Neuronal stem cell (in vitro differentiated cells): ENCODE measurements around the gene ADAMTSL5.

ENCODE experiments used
- DNase-seq: peaks from one replicate; pipeline ENCODE4 v3.0.0-alpha.2; 2013; ENCODE audit warnings: low spot score
- H2AFZ ChIP-seq: one replicate; pipeline ENCODE4 v1.6.1; 2013; ENCODE audit warnings: mild to moderate bottlenecking, low read length, inconsistent platforms
- H2AK5ac ChIP-seq: 2 replicates; pipeline ENCODE4 v1.6.1; 2013; ENCODE audit warnings: low read depth, mild to moderate bottlenecking, inconsistent platforms, low read length, moderate library complexity, mixed read lengths
- H2BK120ac ChIP-seq: 2 replicates; pipeline ENCODE4 v1.6.1; 2013; ENCODE audit warnings: low read depth, mild to moderate bottlenecking, inconsistent platforms, low read length, moderate library complexity, mixed read lengths
- H2BK12ac ChIP-seq: one replicate; pipeline ENCODE4 v1.6.1; 2013; ENCODE audit warnings: low read length, inconsistent platforms
- H2BK15ac ChIP-seq: 2 replicates; pipeline ENCODE4 v1.6.1; 2013; ENCODE audit warnings: mild to moderate bottlenecking, low read length, inconsistent platforms, mixed read lengths
- H2BK5ac ChIP-seq: one replicate; pipeline ENCODE4 v1.6.1; 2013; ENCODE audit warnings: inconsistent platforms, mild to moderate bottlenecking, low read length, moderate library complexity
- H3K14ac ChIP-seq: one replicate; pipeline ENCODE4 v1.6.1; 2013; ENCODE audit warnings: low read length, inconsistent platforms
- H3K18ac ChIP-seq: 2 replicates; pipeline ENCODE4 v1.6.1; 2013; ENCODE audit warnings: low read length, inconsistent platforms
- H3K23ac ChIP-seq: 2 replicates; pipeline ENCODE4 v1.6.1; 2013; ENCODE audit warnings: low read depth, mild to moderate bottlenecking, mixed read lengths, low read length, inconsistent platforms; ENCODE audit not compliant: poor library complexity
- H3K27ac ChIP-seq: replicated peaks from 3 replicates; pipeline ENCODE4 v1.5.1; 2013; ENCODE audit warnings: low read length, inconsistent platforms
- H3K27me3 ChIP-seq, 3 experiments: 2 replicates each; pipeline ENCODE4 v1.6.1; 2013; ENCODE audit warnings: low read length in 3 of 3, mild to moderate bottlenecking in 2 of 3, inconsistent platforms in 1 of 3, low read depth in 1 of 3, mixed read lengths in 1 of 3, moderate library complexity in 1 of 3; ENCODE audit not compliant: control insufficient read depth in 3 of 3, insufficient read depth in 3 of 3
- H3K36me3 ChIP-seq, 2 donors: replicated peaks in 1 of 2; 2 replicates each; pipeline ENCODE4 v1.6.1; 2013; ENCODE audit warnings: low read length in 2 of 2; ENCODE audit not compliant: control insufficient read depth in 2 of 2, insufficient read depth in 2 of 2
- H3K4ac ChIP-seq: 2 replicates; pipeline ENCODE4 v1.6.1; 2013; ENCODE audit warnings: inconsistent platforms, mild to moderate bottlenecking, low read length, moderate library complexity
- H3K4me1 ChIP-seq, 2 donors: 1 replicate in 1 of 2; 2 replicates in 1 of 2; pipeline ENCODE4 v1.6.1; 2013; ENCODE audit warnings: low read length in 2 of 2, low read depth in 1 of 2; ENCODE audit not compliant: control insufficient read depth in 2 of 2, insufficient read depth in 1 of 2
- H3K4me2 ChIP-seq: one replicate; pipeline ENCODE4 v1.6.1; 2013; ENCODE audit warnings: mild to moderate bottlenecking, low read length, inconsistent platforms; ENCODE audit not compliant: insufficient read depth, poor library complexity, severe bottlenecking
- H3K4me3 ChIP-seq, 2 donors: 2 replicates each; pipeline ENCODE4 v1.5.1; 2013; ENCODE audit warnings: low read length in 2 of 2, mild to moderate bottlenecking in 2 of 2, inconsistent platforms in 1 of 2, moderate library complexity in 1 of 2
- H3K79me1 ChIP-seq: one replicate; pipeline ENCODE4 v1.6.1; 2013; ENCODE audit warnings: low read depth, mild to moderate bottlenecking, inconsistent platforms, low read length, moderate library complexity
- H3K9ac ChIP-seq: one replicate; pipeline ENCODE4 v1.6.1; 2013; ENCODE audit warnings: mild to moderate bottlenecking, low read depth, low read length, inconsistent platforms; ENCODE audit not compliant: poor library complexity
- H3K9me3 ChIP-seq, 2 donors: replicated peaks in 1 of 2; 2 replicates each; pipeline versions ENCODE3 to v1.6.1; 2013; ENCODE audit warnings: low read length in 2 of 2, mild to moderate bottlenecking in 2 of 2, inconsistent platforms in 1 of 2, low read depth in 1 of 2, mixed read lengths in 1 of 2, moderate library complexity in 1 of 2; ENCODE audit not compliant: control insufficient read depth in 2 of 2, insufficient read depth in 1 of 2
- H4K8ac ChIP-seq: one replicate; pipeline ENCODE4 v1.6.1; 2013; ENCODE audit warnings: low read depth, mild to moderate bottlenecking, inconsistent platforms, low read length, moderate library complexity
- H4K91ac ChIP-seq: one replicate; pipeline ENCODE4 v1.6.1; 2013; ENCODE audit warnings: low read length, low read depth, mild to moderate bottlenecking, inconsistent platforms; ENCODE audit not compliant: poor library complexity
- WGBS, 2 donors: extraction: QIAGEN DNeasy Blood & Tissue Kit; methylation state at CpG; one replicate each; pipeline ENCODE4 v1.1.7; 2013; ENCODE audit warnings: missing lambda C conversion rate in 2 of 2, mixed read lengths in 1 of 2; ENCODE audit not compliant: insufficient read length in 2 of 2, insufficient replicate concordance in 1 of 2; ENCODE audit errors: extremely low coverage in 2 of 2; 5-methylcytosine and 5-hydroxymethylcytosine counted together

Gene ADAMTSL5

GRCh38 chr19:1471010-1471514, 41.8 kb downstream of the ADAMTSL5 start:
- Histone ChIP-seq H3K14ac (no peak overlapping the region), H3K36me3 (peaks cover 0 to 45% of the 10 kb centered on the region in 2 donors), H3K9me3 (peaks cover 0 to 7% of the 10 kb centered on the region in 2 donors), H2BK12ac (no peak overlapping the region), H3K4me3 (peak overlapping the region in 1 of 2 donors; percentile 71), H3K9ac (peak overlapping the region; percentile 87), H2AFZ (no peak overlapping the region), H3K27me3 (peaks cover 0 to 57% (median 39%) of the 10 kb centered on the region in 3 experiments), H3K4me1 (peaks cover 7 to 27% of the 10 kb centered on the region in 2 donors), H2BK5ac (peak overlapping the region; percentile 21), H2BK120ac (peak overlapping the region; percentile 54), H3K4ac (no peak overlapping the region), H4K91ac (no peak overlapping the region), H2BK15ac (no peak overlapping the region), H2AK5ac (peak overlapping the region; percentile 86), H3K18ac (peak overlapping the region; percentile 87), H3K79me1 (peaks cover 23% of the 10 kb centered on the region), H3K27ac (peak overlapping the region; percentile 78), H4K8ac (no peak overlapping the region), H3K4me2 (peak overlapping the region; percentile 94), H3K23ac (peak overlapping the region; percentile 17)
- no CpG with 5 or more reads among the region's 28 CpGs for whole genome bisulfite sequencing, 2 donors
- DNase-seq, result peak; percentile 74

DNA sequence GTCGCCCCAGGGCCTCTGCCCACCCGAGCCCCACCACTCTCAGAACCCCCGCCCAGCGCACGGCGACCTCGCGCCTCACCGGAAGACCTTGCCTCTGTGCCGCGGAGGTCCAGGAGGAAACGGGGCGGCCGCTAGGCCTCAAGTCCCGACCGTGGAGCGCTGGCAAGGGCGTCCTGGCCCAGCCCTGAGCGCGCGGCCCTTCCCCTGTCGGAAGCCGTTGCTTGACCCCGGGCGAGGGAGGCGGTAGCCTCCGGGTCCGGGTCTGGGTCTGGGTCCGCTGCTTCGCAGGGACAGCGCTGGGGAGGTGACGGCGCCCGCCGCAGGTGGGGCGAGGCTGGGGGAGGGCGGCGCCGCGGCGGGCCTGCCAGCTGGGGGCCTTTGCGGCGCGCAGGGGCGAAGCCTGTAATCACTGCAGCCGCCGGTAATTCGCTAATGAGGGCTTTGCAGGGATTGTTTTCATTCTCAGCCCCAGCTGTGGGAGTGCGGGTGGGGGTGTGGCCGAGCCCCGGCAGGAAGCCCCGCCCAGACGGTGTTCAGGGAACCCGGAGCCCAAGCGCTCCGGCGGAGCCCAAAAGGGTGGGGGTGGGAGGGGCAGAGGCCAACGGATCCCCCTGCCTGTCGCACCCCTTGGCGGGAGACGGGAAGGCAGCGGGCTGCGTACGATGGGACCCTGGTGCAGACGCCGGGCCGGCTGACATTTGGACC, 42.4 kb downstream of the ADAMTSL5 start:
- peak; percentile 83 for DNase-seq
- peak overlapping the region; percentile 21 for H2BK5ac ChIP-seq

DNA sequence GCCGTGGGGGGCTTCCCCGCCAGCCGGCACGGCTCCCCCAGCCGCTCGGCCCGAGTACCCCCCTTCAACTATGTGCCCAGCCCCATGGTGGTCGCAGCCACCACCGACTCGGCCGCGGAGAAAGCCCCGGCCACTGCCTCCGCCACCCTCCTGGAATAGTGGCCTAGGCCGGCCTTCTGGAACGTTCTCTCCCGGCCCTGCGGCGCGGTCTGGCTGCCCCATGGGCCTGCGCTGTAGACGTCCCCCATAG, 42.8 kb downstream of the ADAMTSL5 start:
- Histone ChIP-seq H2AK5ac (peak overlapping the region; percentile 92), H3K27me3 (peaks cover 0 to 68% (median 50%) of the 10 kb centered on the region in 3 experiments)

More for the DNA sequence above, 42.4 kb downstream of the ADAMTSL5 start:
- peaks cover 0 to 9% of the 10 kb centered on the region in 2 donors for H3K9me3 ChIP-seq
- peak overlapping the region; percentile 61 for H2BK120ac ChIP-seq
- peaks cover 26% of the 10 kb centered on the region for H3K79me1 ChIP-seq
- no peak overlapping the region for H2AFZ ChIP-seq
- peak overlapping the region; percentile 78 for H3K27ac ChIP-seq
- peak overlapping the region; percentile 77 for H3K9ac ChIP-seq
- H3K23ac ChIP-seq, result peak overlapping the region; percentile 85
- peak overlapping the region; percentile 84 for H3K4ac ChIP-seq
- peak overlapping the region; percentile 38 for H3K14ac ChIP-seq
- H3K4me1 ChIP-seq, result peaks cover 7 to 27% of the 10 kb centered on the region in 2 donors
- no CpG with 5 or more reads among the region's 67 CpGs for WGBS, 2 donors
- no peak overlapping the region for H2BK12ac ChIP-seq
- peak overlapping the region; percentile 92 for H2AK5ac ChIP-seq
- H2BK15ac ChIP-seq, result peak overlapping the region; percentile 85
- H3K4me2 ChIP-seq, result peak overlapping the region; percentile 94
- peak overlapping the region in 1 of 2 donors; percentile 71 for H3K4me3 ChIP-seq
- H3K18ac ChIP-seq, result peak overlapping the region; percentile 97
- peaks cover 0 to 45% of the 10 kb centered on the region in 2 donors for H3K36me3 ChIP-seq
- no peak overlapping the region for H4K8ac ChIP-seq
- H4K91ac ChIP-seq, result no peak overlapping the region
- H3K27me3 ChIP-seq, result peaks cover 0 to 63% (median 45%) of the 10 kb centered on the region in 3 experiments

More for the DNA sequence above, 42.8 kb downstream of the ADAMTSL5 start:
- no peak overlapping the region for H3K9ac ChIP-seq
- no peak overlapping the region for H2BK5ac ChIP-seq
- peaks cover 1 to 45% of the 10 kb centered on the region in 2 donors for H3K36me3 ChIP-seq
- H2BK12ac ChIP-seq, result peak overlapping the region; percentile 84
- peak overlapping the region; percentile 94 for H3K4me2 ChIP-seq
- peak overlapping the region; percentile 85 for H3K23ac ChIP-seq
- H3K27ac ChIP-seq, result no peak overlapping the region
- peak overlapping the region; percentile 85 for H2BK15ac ChIP-seq
- no peak overlapping the region for H2AFZ ChIP-seq
- H3K4ac ChIP-seq, result peak overlapping the region; percentile 84
- no peak overlapping the region for H4K91ac ChIP-seq
- no peak for DNase-seq
- H3K14ac ChIP-seq, result peak overlapping the region; percentile 38
- H4K8ac ChIP-seq, result peak overlapping the region; percentile 43
- H3K4me1 ChIP-seq, result peaks cover 7 to 27% of the 10 kb centered on the region in 2 donors
- peaks cover 30% of the 10 kb centered on the region for H3K79me1 ChIP-seq
- H3K9me3 ChIP-seq, result peaks cover 0 to 11% of the 10 kb centered on the region in 2 donors
- H3K18ac ChIP-seq, result peak overlapping the region; percentile 97
- H3K4me3 ChIP-seq, result no peak overlapping the region
- peak overlapping the region; percentile 61 for H2BK120ac ChIP-seq
- no CpG with 5 or more reads among the region's 22 CpGs for WGBS, 2 donors
